NCI-H1092 (cell line): ENCODE measurements around the gene PACRG.
A peak's percentile ranks its signal among the peaks of the same experiment; 100 is the strongest.

Experiments
- DNase-seq: peaks from one replicate; lab custom pipeline; 2025; lab: John Stamatoyannopoulos, UW

Gene PACRG

GRCh38 chr6:162710936-162711335, 16.8 kb upstream of the PACRG start:
- no peak for DNase-seq

- DNase-seq: no peak
Observed at GRCh38 chr6:162711376-162711775, 16.4 kb upstream of the PACRG start.

GRCh38 chr6:162712694-162713093, 15.1 kb upstream of the PACRG start:
- no peak for DNase-seq

GRCh38 chr6:162713974-162714780, 13.6 kb upstream of the PACRG start:
- DNase-seq: no peak

GRCh38 chr6:162715601-162716000, 12.2 kb upstream of the PACRG start:
- DNase-seq: no peak

- DNase-seq: no peak
Observed at GRCh38 chr6:162719528-162719927, 8.2 kb upstream of the PACRG start.

GRCh38 chr6:162721404-162721687, 6.4 kb upstream of the PACRG start:
- no peak for DNase-seq

GRCh38 chr6:162722226-162722625, 5.5 kb upstream of the PACRG start:
- DNase-seq: no peak

GRCh38 chr6:162722633-162723032, 5.1 kb upstream of the PACRG start:
- DNase-seq: no peak

GRCh38 chr6:162726947-162727321, 840 bp upstream of the PACRG start:
- DNase-seq: peak; percentile 56

GRCh38 chr6:162728197-162728596, 423 bp downstream of the PACRG start:
- no peak for DNase-seq

- DNase-seq: no peak
Observed at GRCh38 chr6:162728706-162729105, 932 bp downstream of the PACRG start.

GRCh38 chr6:162730502-162730901, 2.7 kb downstream of the PACRG start:
- no peak for DNase-seq

GRCh38 chr6:162733489-162733888, 5.7 kb downstream of the PACRG start:
- DNase-seq: no peak

GRCh38 chr6:162736961-162737360, 9.2 kb downstream of the PACRG start:
- no peak for DNase-seq

- no peak for DNase-seq
Observed at GRCh38 chr6:162750776-162751175, 23.0 kb downstream of the PACRG start.

GRCh38 chr6:162751211-162751859, 23.6 kb downstream of the PACRG start:
- DNase-seq: no peak

- DNase-seq: no peak
Observed at GRCh38 chr6:162753775-162754174, 26.0 kb downstream of the PACRG start.

- DNase-seq: no peak
Observed at GRCh38 chr6:162770136-162770535, 42.4 kb downstream of the PACRG start.

GRCh38 chr6:162770955-162771354, 43.2 kb downstream of the PACRG start:
- no peak for DNase-seq

GRCh38 chr6:162772466-162772865, 44.7 kb downstream of the PACRG start:
- DNase-seq: no peak

- no peak for DNase-seq
Observed at GRCh38 chr6:162773996-162774395, 46.2 kb downstream of the PACRG start.

- DNase-seq: no peak
Observed at GRCh38 chr6:162777091-162777490, 49.3 kb downstream of the PACRG start.

- no peak for DNase-seq
Observed at GRCh38 chr6:162778603-162779002, 50.8 kb downstream of the PACRG start.
